ENCODE measurements around the gene GUCY2F.
A peak's percentile ranks its signal among the peaks of the same experiment; 100 is the strongest.

Gene GUCY2F

DNA sequence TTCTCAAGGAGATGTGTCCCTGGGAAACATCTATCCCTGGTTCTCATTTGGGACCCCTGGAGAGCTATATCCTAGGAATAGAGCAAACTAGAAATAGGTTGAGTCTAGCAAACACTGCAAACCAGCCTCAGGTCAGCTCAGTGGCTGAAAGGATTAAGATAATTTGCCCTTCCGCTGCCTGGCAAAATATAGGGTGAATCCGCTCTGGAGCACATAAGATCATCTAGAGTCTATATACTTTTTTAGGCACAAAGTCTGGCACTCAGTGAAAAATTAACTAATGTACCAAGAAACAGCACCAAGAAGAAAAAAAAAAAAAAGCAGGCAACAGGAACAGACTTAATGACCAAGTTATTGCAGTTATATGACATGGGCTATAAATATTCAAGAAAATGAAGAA lies 7.3 kb upstream of the GUCY2F start:
- no peak for DNase-seq (ENCODE audit: low spot score)
- H3K27ac ChIP-seq = no peak overlapping the region
- ChIA-PET CTCF (no interaction called here), POLR2A (ENCODE audit: low non-redundant PET) (no interaction called here)
- TF ChIP-seq, protein P1, sequence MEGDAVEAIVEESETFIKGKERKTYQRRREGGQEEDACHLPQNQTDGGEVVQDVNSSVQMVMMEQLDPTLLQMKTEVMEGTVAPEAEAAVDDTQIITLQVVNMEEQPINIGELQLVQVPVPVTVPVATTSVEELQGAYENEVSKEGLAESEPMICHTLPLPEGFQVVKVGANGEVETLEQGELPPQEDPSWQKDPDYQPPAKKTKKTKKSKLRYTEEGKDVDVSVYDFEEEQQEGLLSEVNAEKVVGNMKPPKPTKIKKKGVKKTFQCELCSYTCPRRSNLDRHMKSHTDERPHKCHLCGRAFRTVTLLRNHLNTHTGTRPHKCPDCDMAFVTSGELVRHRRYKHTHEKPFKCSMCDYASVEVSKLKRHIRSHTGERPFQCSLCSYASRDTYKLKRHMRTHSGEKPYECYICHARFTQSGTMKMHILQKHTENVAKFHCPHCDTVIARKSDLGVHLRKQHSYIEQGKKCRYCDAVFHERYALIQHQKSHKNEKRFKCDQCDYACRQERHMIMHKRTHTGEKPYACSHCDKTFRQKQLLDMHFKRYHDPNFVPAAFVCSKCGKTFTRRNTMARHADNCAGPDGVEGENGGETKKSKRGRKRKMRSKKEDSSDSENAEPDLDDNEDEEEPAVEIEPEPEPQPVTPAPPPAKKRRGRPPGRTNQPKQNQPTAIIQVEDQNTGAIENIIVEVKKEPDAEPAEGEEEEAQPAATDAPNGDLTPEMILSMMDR (conservative IDR thresholded peaks at IDR 0.05; ENCODE audit: low read depth) = no peak

DNA sequence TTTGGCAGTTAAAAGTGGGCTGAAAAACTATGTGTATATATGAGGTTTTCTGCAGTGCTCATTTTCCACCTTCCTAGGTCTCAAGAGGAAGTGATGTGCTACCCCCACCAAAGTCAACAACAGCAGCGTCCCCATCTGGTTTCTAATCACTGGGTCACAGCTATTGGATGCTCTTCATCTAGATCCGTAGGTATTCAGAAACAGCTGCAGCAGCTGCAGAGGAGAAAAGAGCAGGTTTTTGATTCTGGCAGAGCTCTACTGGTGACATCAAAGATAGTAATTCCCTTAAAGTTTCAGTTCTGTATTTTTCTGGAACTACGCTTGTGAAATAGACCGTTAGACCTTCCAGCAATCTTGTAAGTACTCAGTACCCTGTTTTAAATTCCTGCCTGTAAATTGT lies 5.8 kb upstream of the GUCY2F start:
- POLR2A ChIA-PET (ENCODE audit: low non-redundant PET) = no interaction called here

DNA sequence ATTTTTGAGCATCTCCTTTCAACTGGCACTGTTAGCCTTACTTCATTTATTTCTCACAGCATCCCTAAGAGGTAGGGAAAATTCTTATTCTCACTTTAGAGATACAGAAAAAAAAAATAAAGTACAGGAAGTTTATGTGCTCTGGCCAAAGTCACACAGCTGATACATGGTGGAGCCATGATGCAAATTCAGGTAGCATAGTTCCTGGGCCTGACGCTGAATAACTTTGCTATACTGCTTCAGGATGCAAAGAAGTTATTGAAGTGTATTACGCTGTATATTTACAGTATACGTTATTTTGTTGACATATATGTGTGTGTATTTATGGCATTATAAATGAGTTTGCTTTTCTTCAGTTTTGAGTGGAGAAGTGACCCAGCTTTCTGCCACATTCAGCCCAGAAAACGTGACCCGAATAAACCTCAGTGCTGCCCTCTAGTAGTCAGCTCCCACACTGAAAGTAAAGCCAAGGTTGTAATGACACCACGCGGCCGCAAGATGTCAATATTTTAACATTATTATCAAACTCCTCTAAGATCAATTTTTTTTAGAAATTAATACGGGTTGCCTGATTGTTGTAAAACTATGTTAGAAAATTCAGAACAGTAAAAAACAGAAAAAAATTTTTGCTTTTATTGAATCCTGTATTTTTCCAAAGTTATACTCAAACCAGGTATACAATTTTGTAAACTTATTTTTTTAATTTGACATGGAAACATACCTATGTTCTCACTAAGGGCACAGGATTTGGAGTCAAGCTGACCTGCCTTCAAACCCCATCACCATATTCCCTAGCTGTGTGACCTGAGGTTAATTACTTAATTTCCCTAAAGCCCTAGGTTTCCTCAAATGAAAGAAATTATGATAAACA lies 3.8 kb upstream of the GUCY2F start:
- POLR2A ChIA-PET (ENCODE audit: low non-redundant PET) = no interaction called here
- CTCF ChIA-PET = interaction anchor here (0.5 to 1.2 kb wide), 12 partner anchors 8 to 899 kb away, joined by 3 to 6 read pairs (median 3); no protein-coding TSS in a partner anchor
- DNase-seq (ENCODE audit: low spot score) = peak; percentile 27
- H3K27ac ChIP-seq = no peak overlapping the region
- TF ChIP-seq, protein P1 (conservative IDR thresholded peaks at IDR 0.05; ENCODE audit: low read depth) = peak; percentile 80

More for the DNA sequence above, 5.8 kb upstream of the GUCY2F start:
- H3K27ac ChIP-seq = no peak overlapping the region
- CTCF ChIA-PET = no interaction called here
- TF ChIP-seq, protein P1 (conservative IDR thresholded peaks at IDR 0.05; ENCODE audit: low read depth) = no peak
- no peak for DNase-seq (ENCODE audit: low spot score)

- no peak for DNase-seq (ENCODE audit: low spot score)
- POLR2A ChIA-PET (ENCODE audit: low non-redundant PET) = no interaction called here
- TF ChIP-seq, protein P1 (conservative IDR thresholded peaks at IDR 0.05; ENCODE audit: low read depth) = no peak
- CTCF ChIA-PET = interaction anchor here (0.7 to 1.0 kb wide), 2 partner anchors 151 to 629 kb away, joined by 3 to 4 read pairs; no protein-coding TSS in a partner anchor
- no peak overlapping the region for H3K27ac ChIP-seq
Measured at GRCh38 chrX:109484886-109485285, 3.0 kb upstream of the GUCY2F start.

DNA sequence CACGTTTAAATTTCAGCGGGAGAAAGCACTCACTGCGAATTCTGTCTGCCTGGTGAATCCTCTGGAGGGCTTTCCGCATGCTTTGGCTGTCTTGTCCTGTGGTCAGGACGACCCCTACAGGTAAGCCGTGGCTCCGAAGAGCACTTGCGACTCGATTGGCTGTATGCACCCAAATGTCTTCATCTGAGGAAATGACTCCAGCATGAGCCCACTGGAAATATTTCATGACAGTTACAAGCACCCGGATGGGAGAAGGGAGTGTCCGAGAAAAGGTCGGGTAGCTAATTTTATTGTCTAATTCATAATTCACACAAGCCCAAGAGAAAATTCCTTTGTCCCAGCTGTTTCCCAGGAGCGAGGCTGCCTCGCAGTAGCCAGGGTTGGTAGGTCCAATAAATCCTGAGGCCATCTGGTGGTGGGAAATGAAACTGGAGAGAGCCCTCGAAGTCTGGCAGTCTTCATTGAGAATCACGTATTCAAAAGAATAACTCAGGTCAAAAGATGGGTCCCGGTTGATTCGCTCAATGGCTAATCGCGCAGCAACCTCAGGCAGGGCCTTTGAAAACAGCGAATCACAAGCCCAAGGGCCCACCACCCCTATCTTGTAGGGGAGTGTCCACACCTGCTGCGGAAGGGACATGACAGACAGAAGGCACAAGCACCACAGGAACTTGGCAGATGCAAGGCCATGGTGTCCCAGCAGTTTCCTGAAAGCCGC lies 6.6 kb downstream of the GUCY2F start:
- POLR2A ChIA-PET (ENCODE audit: low non-redundant PET) = no interaction called here
- DNase-seq (ENCODE audit: low spot score) = peak; percentile 21
- CTCF ChIA-PET = interaction anchor here (0.7 kb wide), 1 partner anchor 776 kb away, joined by 5 read pairs; no protein-coding TSS in a partner anchor
- H3K27ac ChIP-seq = no peak overlapping the region
- TF ChIP-seq, protein P1 (conservative IDR thresholded peaks at IDR 0.05; ENCODE audit: low read depth) = peak; percentile 20; the same call in 1 of the 2 replicates

- peak; percentile 4 for DNase-seq (ENCODE audit: low spot score)
- no peak overlapping the region for H3K27ac ChIP-seq
- POLR2A ChIA-PET (ENCODE audit: low non-redundant PET) = no interaction called here
- CTCF ChIA-PET = interaction anchor here (0.6 to 0.8 kb wide), 3 partner anchors 16 to 439 kb away, joined by 3 to 7 read pairs (median 4); no protein-coding TSS in a partner anchor
- TF ChIP-seq, protein P1 (conservative IDR thresholded peaks at IDR 0.05; ENCODE audit: low read depth) = no peak
Measured at GRCh38 chrX:109472939-109473735, 8.7 kb downstream of the GUCY2F start.
